Glutamatergic neuron (in vitro differentiated cells): ENCODE results near the gene TCEANC2. TPM values are rescaled to one million over a fixed set of nuclear protein-coding genes. Genes with fewer than 3 reads are reported as not detected.

ENCODE experiments used
- DNase-seq: peaks from one replicate; pipeline ENCODE4 v3.0.0; 2022
- H3K27ac Mint-ChIP-seq: one replicate; pipeline ENCODE4 v1.8.0; 2020; ENCODE audit warnings: mild to moderate bottlenecking, mixed read lengths, inconsistent platforms; ENCODE audit not compliant: unreplicated experiment
- H3K27me3 Mint-ChIP-seq: one replicate; pipeline ENCODE4 v1.8.0; 2020; ENCODE audit warnings: mild to moderate bottlenecking, moderate library complexity, mixed read lengths, inconsistent platforms; ENCODE audit not compliant: unreplicated experiment
- H3K36me3 Mint-ChIP-seq: one replicate; pipeline ENCODE4 v1.8.0; 2020; ENCODE audit warnings: mild to moderate bottlenecking, mixed read lengths, inconsistent platforms; ENCODE audit not compliant: unreplicated experiment
- H3K4me1 Mint-ChIP-seq: one replicate; pipeline ENCODE4 v1.8.0; 2020; ENCODE audit warnings: mild to moderate bottlenecking, low read depth, mixed read lengths, inconsistent platforms; ENCODE audit not compliant: unreplicated experiment
- H3K4me3 Mint-ChIP-seq: one replicate; pipeline ENCODE4 v1.8.0; 2020; ENCODE audit warnings: mild to moderate bottlenecking, mixed read lengths, inconsistent platforms; ENCODE audit not compliant: unreplicated experiment
- H3K9me3 Mint-ChIP-seq: one replicate; pipeline ENCODE4 v1.8.0; 2020; ENCODE audit warnings: mild to moderate bottlenecking, moderate library complexity, mixed read lengths, inconsistent platforms; ENCODE audit not compliant: unreplicated experiment
- total RNA-seq: library from RNA; stranded (reverse); fragmentation: NEBNext Ultra II Directional; extraction: Animal tissue kit (Norgen Biotek cat#: 25700); gene quantifications from one replicate; pipeline ENCODE4 v1.2.1, GENCODE V29; 2021; ENCODE audit not compliant: unreplicated experiment
- TF ChIP-seq, protein P1 (sequence below): fragments of 200-600 bp; sonication (generic); IDR thresholded peaks from one replicate; pipeline ENCODE4 v1.5.0; 2021; ENCODE audit not compliant: partially characterized antibody, unreplicated experiment

TCEANC2 gene
- total RNA-seq, 1 donor from 2014 or later, result 10.7 TPM

DNA sequence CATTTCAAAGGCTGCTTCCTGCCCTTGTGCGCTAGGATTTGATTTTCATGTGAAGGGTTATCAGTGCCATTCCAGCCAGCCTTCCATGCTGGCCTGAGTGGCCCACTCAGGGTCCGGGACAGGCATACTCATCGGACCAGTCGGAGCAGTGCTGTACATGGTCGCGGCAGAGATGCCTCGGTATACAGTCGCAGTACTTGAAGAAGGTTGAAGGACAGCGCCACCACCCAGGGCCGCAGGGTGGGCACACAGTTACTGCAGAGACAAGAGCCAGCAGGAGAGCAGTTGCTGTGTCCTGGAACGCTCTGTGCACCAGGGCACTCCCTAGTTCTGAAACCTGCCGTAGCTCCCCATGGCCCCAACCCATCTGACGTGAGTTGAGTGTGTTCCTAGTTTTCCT is 44.5 kb upstream of the TCEANC2 start:
- no peak for DNase-seq
- no peaks in the 10 kb centered on the region for H3K36me3 Mint-ChIP-seq
- TF ChIP-seq, protein P1, sequence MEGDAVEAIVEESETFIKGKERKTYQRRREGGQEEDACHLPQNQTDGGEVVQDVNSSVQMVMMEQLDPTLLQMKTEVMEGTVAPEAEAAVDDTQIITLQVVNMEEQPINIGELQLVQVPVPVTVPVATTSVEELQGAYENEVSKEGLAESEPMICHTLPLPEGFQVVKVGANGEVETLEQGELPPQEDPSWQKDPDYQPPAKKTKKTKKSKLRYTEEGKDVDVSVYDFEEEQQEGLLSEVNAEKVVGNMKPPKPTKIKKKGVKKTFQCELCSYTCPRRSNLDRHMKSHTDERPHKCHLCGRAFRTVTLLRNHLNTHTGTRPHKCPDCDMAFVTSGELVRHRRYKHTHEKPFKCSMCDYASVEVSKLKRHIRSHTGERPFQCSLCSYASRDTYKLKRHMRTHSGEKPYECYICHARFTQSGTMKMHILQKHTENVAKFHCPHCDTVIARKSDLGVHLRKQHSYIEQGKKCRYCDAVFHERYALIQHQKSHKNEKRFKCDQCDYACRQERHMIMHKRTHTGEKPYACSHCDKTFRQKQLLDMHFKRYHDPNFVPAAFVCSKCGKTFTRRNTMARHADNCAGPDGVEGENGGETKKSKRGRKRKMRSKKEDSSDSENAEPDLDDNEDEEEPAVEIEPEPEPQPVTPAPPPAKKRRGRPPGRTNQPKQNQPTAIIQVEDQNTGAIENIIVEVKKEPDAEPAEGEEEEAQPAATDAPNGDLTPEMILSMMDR, result no peak
- H3K4me3 Mint-ChIP-seq, result no peak overlapping the region
- peaks cover 10% of the 10 kb centered on the region for H3K9me3 Mint-ChIP-seq
- H3K27ac Mint-ChIP-seq, result no peak overlapping the region
- H3K4me1 Mint-ChIP-seq, result no peaks in the 10 kb centered on the region
- H3K27me3 Mint-ChIP-seq, result peaks cover 7% of the 10 kb centered on the region

DNA sequence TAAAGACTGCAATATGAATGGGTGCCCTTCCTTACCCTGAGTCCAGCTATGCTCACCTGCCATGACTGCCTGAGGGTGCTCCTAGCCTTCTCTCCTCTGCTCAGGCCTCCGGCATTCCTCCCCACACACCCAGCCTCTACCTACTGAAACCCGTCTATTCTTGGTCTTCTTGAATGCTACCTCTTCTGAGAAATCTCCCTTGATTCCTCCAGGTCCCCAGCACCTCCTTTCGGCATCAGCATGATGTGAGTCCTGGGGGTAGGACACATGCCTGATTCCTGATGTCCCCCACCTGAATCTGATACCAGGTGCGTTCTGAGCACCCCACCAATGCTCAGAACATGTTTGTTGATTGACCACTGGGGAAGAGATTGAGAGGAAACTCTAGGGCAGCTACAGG is 44.0 kb upstream of the TCEANC2 start:
- H3K36me3 Mint-ChIP-seq, result no peaks in the 10 kb centered on the region
- no peak for DNase-seq
- TF ChIP-seq, protein P1, result no peak
- H3K4me1 Mint-ChIP-seq, result no peaks in the 10 kb centered on the region
- H3K27ac Mint-ChIP-seq, result no peak overlapping the region
- H3K4me3 Mint-ChIP-seq, result peak overlapping the region; percentile 38
- H3K27me3 Mint-ChIP-seq, result peaks cover 7% of the 10 kb centered on the region
- H3K9me3 Mint-ChIP-seq, result peaks cover 10% of the 10 kb centered on the region

DNA sequence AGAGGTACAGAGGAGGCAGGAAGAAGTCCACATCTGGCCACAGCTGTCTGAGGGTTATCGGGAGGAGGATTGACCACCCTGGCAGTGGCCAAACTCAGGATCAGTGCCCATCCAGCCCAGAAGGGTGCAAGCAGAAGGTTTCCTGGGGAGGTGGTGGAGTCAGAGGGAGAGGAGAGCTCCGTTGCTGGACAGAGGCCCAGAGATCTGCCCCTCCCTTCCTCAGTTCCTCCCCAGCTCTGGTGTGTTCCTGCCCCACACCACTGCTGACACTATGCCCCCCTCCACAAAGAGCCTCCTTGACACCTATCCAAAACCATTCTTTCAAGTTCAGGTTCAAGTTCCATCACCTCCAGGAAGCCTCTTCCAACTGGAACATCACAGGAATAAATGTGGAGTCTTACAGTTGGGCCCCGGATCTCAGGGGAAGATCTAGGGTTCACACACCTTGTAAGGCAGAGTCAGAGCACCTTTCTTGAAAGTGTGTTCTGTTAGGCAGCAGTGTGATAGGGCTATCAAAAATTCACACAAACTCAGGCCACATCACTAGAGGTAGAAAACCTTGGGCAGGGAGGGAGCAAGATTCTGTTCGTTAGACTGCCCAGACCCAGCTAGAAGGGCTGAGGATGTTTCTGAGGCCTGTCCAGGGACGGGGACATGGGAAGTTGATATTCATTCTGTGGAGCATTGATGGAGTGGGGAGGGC is 42.8 kb upstream of the TCEANC2 start:
- Mint-ChIP-seq H3K4me3 (no peak overlapping the region), H3K27ac (no peak overlapping the region), H3K9me3 (peaks cover 9% of the 10 kb centered on the region), H3K4me1 (no peaks in the 10 kb centered on the region), H3K36me3 (no peaks in the 10 kb centered on the region), H3K27me3 (peaks cover 7% of the 10 kb centered on the region)
- TF ChIP-seq, protein P1, result no peak
- DNase-seq, result no peak

DNA sequence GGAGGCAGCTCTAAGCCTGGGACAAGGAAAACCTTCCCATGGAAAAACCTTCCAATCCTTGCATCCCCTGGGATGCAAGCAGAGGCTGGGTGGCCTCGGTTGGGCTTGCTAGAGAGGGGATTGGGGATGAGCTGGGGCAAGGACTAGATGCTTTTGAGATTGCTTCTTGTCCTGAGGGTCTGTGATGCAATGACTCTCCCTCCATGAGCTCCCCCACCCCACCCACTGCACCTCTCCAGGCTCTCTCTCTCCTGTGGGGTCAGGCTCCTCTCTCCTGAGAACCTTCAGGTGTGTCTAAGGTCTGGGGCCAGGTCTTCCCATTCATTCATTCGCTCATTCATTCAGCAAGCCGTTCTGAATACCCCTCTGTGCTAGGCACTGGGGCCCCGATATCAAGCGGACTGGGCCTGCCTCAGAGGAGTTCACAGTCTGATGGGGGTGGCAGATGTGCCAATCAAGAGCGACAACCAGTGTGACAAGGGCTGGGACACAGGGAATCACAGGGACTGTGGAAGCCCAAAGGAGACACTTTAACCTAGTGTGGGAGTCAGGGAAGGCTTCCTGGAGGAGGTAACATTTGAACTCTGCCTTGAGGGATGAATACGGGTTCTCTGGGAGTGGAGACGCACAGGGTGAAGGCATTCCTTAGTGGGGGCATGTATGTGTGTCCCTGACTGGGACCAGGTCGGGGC is 41.9 kb upstream of the TCEANC2 start:
- Mint-ChIP-seq H3K9me3 (peaks cover 7% of the 10 kb centered on the region), H3K27ac (no peak overlapping the region), H3K27me3 (peaks cover 7% of the 10 kb centered on the region), H3K4me3 (no peak overlapping the region), H3K36me3 (no peaks in the 10 kb centered on the region), H3K4me1 (no peaks in the 10 kb centered on the region)
- DNase-seq, result no peak
- TF ChIP-seq, protein P1, result no peak

DNA sequence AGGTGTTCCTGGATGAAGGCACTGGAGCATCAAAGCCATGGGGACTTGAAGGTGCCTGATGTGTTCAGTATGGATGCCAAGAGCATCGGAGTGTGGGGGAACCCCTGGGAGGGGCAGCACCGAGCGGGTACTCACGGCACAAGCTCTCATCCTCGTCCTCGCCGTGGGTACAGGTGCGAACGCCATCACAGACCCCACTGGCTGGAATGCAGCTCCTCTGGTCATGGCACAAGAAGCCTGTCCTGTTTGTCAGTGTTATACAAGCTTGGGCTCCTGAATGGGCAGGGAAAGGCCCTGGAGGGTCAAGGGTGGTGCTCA is 41.4 kb upstream of the TCEANC2 start:
- Mint-ChIP-seq H3K36me3 (no peaks in the 10 kb centered on the region), H3K4me3 (no peak overlapping the region), H3K9me3 (peaks cover 7% of the 10 kb centered on the region), H3K27me3 (peaks cover 7% of the 10 kb centered on the region), H3K27ac (no peak overlapping the region), H3K4me1 (no peaks in the 10 kb centered on the region)
- DNase-seq, result no peak
- TF ChIP-seq, protein P1, result no peak
